GM19455 (cell line): ENCODE data around the gene LHFPL2.
"Not testable (repeated sequence)": the region's sequence is repeated elsewhere in the genome, so short reads cannot be mapped to it uniquely, and the experiment has no call there.

Source experiments
- ATAC-seq: cut with Tn5 transposase; IDR thresholded peaks from one replicate; pipeline ENCODE4 v1.9.1; 2021; ENCODE audit not compliant: unreplicated experiment

Gene LHFPL2

GRCh38 chr5:78621291-78621738 lies 27.3 kb downstream of the LHFPL2 start:
- no peak for ATAC-seq

DNA sequence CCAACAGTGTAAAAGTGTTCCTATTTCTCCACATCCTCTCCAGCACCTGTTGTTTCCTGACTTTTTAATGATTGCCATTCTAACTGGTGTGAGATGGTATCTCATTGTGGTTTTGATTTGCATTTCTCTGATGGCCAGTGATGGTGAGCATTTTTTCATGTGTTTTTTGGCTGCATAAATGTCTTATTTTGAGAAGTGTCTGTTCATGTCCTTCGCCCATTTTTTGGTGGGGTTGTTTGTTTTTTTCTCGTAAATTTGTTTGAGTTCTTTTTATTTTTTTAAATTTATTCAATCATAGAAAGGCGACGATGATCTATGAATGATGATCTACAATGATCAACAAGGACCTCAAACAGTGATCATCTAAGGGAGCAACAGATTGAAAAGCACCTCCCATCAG lies 28.5 kb downstream of the LHFPL2 start:
- ATAC-seq, result not testable (repeated sequence)

DNA sequence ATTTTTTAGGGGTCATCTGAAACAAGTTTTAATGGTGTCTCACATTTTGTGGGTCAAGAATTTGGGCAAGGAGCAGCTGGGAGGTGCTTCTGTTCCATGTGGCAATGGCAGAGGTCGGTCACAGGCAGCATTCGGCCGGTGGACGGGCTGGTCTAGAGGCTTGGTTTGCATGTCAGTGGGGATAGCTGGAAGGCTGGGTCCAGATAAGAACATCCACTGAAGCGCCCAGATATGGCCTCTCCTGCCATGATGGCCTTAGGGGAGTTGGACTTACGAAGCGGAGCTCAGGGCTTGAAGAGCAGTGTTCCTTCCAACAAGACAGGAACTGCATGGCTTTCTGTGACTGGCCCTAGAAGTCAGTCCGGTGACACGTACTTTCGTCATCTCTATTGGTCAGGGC lies 30.3 kb downstream of the LHFPL2 start:
- ATAC-seq, result no peak

DNA sequence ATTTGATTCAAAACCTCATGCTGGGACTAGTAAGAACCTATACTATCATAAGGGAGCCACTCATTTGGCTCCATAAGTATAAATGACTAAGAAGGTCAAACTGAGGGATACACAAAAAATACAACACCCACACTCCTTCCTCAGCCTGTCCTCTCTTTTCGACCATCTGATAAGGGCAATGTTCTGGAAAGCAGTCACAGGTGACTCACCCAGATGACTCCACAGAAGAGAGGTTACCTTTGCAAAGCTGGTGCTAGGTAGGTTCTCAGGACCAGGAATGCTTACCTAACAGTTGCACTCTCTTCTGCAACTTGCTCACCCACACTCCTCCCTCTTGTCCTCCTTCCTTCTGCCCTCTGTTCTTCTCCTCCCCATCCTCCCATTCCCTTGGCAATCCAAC lies 32.9 kb downstream of the LHFPL2 start:
- no peak for ATAC-seq

- no peak for ATAC-seq
Measured at GRCh38 chr5:78614816-78615215, 33.8 kb downstream of the LHFPL2 start.

DNA sequence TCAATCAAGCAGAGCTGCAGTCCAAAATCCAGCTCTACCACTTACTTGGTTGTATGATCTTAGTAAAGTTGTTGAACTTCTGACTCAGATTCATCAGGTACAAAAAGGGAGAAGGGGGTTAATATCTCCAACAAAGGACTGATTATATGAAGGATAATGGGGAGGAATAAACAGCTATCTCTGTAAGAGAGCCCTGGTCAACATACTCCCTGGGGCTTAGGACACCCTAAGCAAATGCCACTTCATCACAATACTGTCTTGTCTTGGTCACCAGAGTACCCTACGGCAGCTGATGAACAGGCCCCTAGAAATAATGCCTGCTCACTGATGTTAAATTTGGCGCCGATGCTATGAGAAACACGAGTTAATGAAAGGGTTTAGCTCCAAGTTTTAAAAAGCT lies 34.8 kb downstream of the LHFPL2 start:
- ATAC-seq, result no peak

GRCh38 chr5:78613151-78613533 lies 35.4 kb downstream of the LHFPL2 start:
- ATAC-seq, result no peak

GRCh38 chr5:78612227-78613150 lies 36.1 kb downstream of the LHFPL2 start:
- ATAC-seq, result no peak

GRCh38 chr5:78611126-78611605 lies 37.4 kb downstream of the LHFPL2 start:
- no peak for ATAC-seq

DNA sequence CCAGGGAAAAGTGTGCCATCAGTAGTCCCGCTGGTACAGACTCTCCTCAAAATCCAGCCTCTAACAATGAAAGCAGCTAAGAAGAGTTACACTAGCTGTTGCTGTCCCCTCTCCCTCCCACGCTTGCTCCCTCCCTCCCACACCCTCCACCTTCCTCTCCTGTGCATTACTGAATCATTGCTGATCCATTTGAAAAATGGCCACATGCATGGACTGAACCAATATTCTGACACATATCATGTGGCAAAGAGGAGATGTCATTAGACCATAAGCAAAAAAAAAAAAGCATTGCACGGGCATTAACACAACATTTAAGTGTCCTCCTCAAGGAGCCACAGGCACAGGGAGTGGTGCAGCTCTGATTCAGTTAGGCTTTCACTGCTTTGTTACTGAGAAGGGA lies 37.9 kb downstream of the LHFPL2 start:
- ATAC-seq, result no peak

GRCh38 chr5:78610163-78610583 lies 38.4 kb downstream of the LHFPL2 start:
- ATAC-seq, result no peak

DNA sequence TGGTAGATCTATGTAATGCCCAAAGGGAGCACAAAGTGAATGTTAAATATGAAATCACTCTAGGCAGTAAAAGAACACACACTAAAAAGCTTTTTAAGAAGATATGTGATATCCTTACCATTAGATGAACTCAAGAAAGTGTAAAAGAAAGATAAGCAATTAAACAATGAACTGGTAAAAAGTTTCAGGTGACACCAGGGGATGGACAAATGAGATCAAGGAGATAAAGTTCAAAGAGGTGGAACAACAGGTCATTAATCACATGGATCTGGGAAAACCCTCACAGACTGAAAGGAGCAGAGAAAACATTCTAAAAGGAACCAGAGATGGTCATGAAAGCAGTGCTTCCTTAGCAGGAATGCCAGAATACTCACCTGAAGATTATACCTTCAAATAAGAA lies 40.7 kb downstream of the LHFPL2 start:
- ATAC-seq, result no peak

DNA sequence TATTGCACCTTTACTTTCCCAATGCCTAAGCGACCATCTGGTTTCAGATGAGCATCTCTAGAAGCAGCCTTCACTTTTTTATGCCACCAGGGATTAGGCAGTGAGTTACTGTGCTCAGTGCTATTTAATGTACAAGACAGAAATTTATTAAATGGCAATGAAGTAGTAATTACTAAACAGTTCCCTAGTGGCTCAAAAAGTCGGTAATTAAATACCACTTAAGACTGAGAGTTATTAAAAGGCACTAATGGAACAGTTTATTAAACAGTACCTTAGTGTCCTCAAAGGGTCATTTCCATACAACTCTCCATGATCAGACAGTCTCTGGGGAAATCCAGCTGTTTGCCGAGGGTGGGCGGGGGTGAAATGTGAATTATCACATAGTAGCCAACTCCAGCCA lies 42.3 kb downstream of the LHFPL2 start:
- no peak for ATAC-seq

DNA sequence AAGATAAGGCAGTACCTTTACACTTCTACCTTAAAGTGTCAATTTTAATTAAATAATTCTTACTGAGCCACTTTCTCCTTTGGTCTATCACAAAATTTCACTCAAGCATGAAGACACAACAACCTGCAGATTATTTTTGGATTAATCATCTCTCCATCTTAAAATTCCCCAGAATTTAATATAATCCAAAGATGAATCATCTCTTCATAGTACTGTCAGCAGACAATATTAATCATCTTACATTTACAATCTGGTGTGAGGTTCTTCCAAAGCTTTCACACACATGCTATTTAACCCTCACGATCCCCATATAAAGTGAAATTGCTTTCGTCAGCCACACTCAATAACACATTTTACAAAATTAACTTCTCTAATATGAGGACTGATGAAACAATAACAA lies 43.0 kb downstream of the LHFPL2 start:
- no peak for ATAC-seq

- ATAC-seq, result no peak
Measured at GRCh38 chr5:78604689-78605285, 43.8 kb downstream of the LHFPL2 start.

DNA sequence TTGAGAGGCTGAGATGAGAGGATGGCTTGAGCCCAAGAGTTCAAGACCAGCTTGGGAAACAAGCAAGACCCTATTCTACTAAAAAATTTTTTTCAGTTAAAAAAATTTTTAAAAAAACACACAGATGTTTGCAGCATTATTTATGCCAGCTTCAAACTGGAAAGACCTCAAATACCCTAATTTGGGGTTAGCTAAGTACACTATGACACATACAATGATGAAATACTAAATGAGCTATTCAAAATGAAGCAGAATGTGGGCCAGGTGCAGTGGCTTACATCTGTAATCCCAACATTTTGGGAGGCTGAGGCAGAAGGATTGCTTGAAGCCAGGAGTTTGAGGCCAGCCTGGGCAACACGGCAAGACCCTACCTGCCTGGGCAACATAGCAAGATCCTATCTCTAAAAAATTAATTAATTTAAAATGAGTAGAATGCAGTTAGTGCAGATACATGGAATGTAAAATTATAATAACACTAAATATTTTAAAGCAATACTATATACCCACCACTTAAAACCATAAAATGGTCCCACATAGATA lies 44.9 kb downstream of the LHFPL2 start:
- no peak for ATAC-seq

DNA sequence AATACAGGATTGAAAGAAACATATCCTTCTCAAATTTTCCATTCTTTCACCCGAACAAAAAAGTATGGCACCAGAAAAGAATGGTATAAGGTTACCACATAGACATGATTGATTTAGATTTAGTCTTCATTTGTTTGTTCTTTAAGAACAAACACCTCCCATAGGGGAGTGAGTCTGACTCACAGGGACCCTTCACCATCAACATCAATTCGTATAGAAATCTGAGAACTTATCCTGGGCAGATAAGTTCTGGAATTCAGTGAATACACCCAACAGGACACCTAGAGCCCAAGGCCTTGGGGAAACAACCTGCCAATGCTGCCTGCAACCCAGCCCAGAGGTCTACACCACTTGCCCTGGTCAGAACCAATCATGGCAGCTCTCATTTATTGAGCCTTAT lies 46.2 kb downstream of the LHFPL2 start:
- no peak for ATAC-seq

DNA sequence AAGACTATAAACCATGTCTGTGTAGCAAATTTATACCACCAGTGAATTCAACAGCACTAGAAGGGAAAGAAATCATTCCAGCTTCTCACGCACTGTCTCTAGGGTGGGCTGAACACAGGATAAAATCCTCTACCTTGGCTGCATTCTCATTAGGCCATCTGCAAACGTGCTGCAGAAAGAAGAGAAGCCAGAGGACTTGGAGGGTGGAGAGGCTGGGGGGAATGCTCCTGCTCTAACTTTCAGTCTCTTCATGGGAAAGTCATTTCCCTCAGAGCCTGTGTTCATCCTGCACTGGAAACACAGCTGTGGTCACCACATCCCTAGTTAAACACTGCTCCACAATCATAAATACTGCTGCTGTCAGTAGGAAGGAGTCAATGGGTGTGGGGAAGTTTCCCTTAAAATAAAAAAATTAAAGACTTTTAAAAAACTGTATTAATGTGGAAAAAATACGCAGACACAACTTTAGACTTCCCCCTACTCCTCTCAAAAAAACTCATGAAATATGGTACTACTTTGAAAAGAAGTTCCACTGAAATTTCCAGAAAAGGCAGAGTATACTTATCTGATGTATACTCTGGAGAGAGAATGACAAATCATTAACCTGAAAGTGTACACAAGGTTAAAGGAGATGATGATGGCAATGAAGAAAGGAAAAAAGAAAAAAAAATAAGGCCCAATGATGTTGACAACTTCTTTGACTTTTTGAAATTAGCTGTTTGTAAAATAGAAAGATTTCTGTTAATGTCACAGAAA lies 46.8 kb downstream of the LHFPL2 start:
- no peak for ATAC-seq

DNA sequence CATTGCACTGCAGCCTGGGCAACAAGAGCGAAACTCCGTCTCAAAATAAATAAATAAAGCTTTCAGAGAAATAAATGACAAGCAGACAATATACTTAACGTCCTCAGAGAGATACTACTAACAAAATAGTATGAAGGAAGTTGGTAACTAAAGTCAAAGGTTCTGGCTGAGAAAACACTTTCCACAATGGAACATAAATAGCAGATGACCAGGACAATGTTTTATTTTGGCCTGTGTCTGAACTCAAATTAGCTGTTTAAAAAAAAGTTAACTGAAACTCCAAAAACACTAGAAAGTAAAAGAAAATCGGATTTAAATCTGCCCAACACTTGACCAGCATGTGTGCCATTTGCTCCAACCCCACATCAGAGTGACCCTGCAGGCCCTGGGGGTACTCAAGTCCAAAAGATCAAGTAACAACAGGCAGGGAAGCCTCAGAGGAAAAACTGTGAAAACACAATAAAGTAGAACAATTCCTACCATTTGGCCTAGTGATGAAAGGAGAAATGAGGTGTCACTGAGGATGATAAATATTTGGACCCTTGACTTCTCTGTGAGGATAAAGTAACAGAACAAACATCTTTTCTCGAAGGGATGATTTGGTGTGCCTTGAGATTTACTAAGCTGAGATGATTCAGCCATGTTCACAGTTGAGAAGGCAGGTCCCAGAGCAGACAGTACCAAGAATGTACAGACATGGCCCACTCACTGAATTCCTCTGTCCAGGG lies 47.7 kb downstream of the LHFPL2 start:
- ATAC-seq, result no peak

- no peak for ATAC-seq
Measured at GRCh38 chr5:78598973-78599372, 49.6 kb downstream of the LHFPL2 start.

DNA sequence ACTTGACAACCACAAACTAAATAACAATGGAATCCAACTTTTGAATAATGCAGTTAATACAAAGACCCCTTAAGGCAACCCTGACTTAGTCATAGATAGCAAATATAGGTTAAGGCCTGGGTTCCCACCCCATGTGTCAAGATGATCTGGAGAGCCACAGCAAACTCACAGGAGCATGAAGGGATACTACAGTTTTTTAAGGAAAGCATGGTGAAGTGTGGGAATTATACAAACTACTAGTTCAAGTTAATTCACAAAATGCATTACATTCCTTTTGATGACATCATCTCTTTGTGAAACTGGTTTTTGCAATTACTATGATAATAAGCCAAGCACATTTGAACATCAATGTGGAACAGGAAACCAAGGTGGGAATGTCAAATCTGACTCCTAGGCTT lies 50.6 kb downstream of the LHFPL2 start:
- ATAC-seq, result no peak
